Putamen (tissue), 1 donor: ENCODE results near the gene BACH2.
A peak's percentile ranks its signal among the peaks of the same experiment; 100 is the strongest.
"Not testable (repeated sequence)": the region's sequence is repeated elsewhere in the genome, so short reads cannot be mapped to it uniquely, and the experiment has no call there.

Source experiments
- DNase-seq: peaks from one replicate; pipeline ENCODE4 v3.0.0-alpha.2; 2016; ENCODE audit warnings: low spot score

Gene BACH2

DNA sequence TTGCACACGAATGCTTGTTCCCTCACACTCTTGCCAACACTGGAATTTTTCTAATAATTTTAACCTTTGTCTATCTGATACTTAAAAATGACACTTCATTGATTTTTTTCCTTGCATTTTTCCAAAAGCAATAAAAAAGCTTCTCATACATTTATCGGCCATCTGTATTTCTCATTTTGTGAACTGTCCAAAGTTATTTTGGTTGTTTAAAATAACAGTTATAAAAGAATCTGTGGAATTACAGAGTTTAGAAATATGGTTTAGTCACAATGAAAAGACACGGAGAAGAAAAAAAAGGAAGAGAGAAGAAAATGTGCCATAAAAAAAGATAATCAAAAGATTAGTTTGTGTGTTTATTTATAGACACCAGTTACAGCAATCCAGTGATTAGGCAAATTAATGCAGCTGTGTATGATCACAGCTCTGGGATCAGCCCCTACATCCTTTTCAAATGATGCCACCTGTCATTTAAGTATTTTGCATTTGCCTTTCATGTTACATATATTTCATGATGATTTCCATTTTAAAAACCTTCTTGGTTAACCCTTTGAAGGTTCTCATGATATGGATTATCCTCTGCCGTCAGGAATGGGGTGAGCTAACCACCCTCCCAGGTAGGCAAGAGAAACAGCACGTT, 171.7 kb downstream of the BACH2 start:
- no peak for DNase-seq

DNA sequence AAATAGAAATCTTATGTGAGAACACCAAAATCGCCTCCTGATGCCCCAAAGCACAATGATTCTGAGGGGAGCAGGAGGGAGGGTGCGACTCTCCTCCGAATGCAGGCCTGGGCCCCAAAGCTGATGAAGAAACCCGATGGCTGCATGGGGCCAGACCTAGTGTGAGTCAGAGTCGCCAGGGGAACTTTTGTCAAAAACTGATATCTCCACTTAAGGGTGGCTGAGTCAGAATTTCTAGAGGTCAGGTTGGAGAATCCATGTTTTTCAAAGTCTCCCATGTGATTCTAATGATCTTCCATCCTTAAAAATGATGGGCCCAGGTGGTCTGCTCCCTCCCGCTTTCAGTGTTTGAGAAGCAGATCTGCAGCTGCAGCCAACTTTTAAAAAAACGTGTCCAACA, 172.8 kb downstream of the BACH2 start:
- DNase-seq = no peak

DNA sequence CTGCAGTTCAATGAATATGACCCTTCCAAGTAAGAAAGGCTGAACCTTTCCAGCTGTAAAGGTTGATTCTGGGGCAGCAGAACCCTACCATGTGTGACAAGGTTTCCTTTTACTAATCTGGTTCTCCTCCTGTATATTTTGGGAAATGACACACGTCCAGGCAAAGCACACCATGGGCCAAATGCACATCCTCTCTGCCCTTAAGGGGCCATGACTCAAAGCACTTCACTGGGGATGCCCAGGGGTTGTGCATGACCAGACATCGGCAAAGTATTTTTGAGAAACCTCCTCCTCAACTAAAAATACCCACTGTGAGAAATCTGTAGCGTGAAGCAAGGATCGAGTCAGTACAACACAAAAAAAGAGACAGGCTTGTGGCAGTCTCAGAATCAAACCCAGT, 174.7 kb downstream of the BACH2 start:
- DNase-seq = no peak

DNA sequence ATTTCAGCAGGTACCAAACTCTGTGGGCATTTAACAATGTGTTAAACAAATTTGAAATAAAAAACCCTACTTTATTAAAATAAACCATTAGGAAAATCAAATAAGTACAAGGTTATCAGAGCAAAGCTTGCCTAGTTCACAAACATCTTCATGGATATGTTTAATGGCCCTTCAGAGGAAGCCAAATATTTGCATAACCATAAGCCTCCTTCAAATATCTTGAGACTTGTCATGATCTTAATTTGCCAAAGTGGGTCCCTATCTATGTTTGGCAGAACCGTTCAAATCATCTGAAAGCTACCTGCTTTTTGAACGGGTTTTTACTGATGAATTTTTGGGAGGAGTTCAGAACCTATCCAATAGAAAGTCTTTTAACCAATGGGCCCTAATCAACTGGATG, 176.3 kb downstream of the BACH2 start:
- no peak for DNase-seq

DNA sequence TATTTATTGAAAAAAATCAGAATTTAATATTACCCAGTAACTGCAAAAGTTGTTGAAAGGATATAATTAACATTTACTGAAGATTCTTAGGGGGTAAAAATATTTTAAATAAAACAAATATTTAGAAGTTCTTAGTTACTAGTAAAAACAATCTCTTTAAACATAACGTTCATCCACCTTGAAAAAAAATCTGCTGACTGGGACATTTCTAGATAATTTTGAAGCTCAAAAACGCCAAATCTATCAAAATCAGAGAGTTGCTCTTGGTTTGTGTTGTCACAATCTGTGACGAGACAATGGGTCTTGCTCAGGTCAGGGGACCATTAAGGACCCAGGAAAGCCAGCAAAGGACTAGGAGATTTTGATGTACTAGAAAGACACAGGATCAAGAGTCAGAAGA, 177.0 kb downstream of the BACH2 start:
- DNase-seq = no peak

DNA sequence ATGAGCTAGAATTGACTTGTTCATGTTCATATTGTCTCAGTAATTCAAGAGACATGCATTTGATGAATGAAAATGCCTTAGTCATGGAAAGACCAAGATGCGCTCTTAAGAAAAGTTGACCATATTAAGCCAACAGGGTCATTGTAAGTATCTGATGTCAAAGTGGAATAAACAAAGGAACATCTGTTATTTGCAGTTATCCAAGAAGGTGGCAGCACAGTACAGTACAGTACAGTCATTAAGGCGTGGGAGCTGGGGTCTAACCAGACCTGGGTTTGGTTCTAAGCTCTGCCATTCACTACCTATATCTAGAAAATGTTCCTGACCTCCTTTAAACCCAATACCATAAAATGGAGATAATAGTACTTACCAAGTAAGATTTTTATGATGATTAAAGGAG, 178.1 kb downstream of the BACH2 start:
- DNase-seq = no peak

DNA sequence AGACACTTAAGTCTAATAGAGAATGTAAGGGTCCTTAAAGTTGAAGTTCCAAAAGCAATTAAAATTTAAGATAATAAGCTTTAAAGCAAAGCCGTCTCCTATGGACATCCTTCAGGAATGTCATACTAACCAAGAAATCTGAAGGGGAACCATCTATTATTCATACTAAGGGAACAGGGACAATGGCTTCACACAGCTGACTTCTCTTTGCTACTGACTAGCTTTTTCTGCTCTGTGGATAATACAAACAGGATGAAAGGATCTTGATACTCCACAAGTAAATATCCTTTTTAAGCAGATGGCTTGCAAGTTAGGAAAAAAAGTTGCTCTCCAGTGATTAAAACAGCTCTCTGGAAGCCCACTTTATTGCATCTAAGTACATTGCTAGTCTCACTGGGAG, 178.6 kb downstream of the BACH2 start:
- no peak for DNase-seq

DNA sequence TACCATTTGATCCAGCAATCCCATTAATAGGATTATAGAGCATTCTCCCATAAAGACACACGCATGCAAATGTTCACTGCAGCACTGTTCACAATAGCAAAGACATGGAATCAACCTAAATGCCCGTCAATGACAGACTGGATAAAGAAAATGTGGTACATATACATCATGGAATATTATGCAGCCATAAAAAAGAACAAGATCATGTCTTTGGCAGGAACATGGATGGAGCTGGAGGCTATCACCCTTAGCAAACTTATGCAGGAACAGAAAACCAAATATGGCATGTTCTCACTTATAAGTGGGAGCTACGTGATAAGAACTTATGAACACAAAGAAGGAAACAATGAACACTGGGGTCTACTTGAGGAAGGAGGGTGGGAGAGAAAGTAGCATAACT, 180.5 kb downstream of the BACH2 start:
- DNase-seq = not testable (repeated sequence)

DNA sequence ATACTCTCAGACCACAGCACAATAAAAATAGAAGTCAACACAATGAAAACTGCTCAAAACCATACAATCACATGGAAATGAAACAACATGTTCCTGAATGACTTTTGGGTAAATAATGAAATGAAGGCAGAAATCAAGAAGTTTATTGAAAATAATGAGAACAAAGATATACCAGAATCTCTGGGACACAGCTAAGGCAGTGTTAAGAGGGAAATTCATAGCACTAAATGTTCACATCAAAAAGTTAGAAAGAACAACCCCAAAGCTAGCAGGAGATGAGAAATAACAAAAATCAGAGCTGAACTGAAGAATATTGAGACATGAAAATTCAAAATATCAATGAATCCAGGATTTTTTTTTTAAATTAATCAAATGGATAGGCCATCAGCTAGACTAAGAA, 183.3 kb downstream of the BACH2 start:
- DNase-seq = no peak

DNA sequence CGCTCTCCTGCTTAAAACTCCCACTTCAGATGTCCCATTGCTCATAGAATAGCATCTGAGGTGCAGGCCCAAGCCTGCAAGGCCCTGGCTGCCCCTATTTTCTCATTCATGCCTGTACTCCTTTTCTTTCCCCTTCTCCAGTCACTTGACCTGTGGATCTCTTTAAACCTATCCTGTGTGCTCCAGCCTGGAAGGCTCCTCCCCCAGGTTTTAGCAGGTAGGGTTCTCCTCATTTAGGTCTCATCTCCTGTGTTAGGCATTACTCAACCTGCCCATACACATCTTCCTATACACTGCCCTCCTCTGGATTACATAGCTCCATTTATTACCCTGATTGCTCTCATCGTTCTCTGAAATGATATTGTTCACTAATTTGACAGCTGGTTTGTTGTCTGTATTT, 185.3 kb downstream of the BACH2 start:
- DNase-seq = no peak

DNA sequence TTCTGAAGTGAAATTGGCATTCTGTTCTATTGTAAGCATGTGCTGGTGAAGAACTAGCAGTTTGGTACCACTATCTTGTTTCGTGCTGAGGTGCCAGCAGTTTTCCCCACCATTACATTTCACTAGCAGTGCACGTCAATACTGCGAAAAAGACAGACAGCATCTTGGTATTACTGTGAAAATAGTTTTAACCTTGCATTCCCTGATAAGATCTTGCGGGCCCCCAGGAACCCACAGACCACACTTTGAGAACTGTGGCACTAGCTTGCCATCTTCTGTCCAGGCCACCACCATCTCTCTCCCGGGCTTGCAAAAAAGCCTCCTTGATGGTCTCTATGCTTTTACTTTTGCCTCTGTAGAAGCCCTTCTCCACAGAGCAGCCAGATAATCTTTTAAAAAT, 185.7 kb downstream of the BACH2 start:
- no peak for DNase-seq

DNA sequence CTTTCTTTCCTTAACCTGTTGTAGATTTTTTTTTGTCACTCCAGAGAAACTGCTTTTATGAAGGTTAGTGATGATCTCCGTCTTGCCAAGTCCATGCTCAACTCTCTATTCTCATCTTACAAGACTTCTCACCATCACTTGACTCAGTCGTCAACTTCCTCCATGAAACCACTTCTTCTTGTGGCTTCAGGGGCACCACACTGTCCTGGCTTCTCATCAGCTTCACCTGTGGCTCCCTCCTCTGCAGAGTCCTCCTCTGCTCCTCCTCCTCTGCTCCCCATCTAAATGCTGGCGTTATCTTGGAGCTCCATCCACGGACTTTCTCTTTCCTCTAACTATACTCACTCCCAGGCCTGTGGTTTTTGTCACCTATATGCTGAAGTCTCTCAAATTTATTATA, 187.5 kb downstream of the BACH2 start:
- DNase-seq = no peak

DNA sequence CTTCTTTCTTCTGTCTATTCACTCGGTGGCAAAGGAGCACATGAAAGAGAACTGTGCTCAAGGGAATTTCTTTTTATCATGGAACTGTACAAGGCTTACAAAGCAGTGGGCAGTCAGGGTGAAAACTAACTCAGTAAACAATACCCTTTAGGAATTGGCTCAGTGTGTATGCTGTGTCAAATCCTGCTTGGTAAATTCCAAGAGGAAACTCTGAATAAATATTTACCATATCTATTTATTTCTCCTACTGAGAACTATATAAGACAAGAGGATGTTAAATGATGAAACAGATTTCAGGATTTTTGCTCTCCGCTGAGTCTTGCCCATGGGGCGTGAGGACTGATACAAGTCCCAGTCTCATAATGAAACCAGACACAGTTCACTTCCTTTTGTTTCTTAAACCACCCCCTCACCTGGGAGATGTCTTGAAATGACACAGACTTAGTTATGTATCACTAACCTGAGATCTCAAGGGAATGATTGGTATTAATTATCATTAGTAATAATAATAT, 188.8 kb downstream of the BACH2 start:
- no peak for DNase-seq

DNA sequence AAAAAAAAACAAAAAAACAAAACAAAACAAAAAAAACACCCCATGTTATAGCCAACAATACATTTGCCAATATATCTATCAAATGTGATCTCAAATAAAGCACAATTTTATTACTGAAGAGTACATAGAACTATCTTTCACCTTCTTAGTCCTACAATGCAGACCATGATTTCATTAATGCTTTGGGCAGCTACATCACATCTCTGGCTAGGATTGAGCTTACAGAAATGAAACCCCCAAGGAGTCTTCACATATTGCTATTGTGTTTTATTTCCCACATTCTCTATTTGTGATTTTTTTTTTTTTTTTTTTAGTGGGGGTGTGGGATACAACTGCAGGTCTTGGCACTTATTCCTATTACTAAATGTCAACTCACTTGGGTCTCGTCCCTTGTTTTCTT, 189.3 kb downstream of the BACH2 start:
- no peak for DNase-seq

DNA sequence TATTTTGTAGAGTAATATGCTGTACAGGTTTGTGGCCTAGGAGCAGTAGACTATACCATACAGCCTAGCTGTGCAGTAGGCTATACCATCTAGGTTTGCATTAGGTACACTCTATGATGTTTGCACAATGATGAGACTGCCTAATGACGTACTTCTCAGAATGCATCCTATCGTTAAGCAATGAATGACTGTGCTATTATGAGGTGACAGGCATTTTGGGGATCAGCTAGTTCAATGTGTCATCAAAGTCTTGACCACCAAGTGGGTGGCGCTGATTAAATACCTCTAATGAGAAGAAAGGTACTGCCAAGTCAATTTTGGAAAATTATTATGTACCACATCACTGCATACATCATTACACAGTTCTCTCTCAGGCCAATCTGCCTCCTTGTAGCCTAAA, 190.2 kb downstream of the BACH2 start:
- no peak for DNase-seq

DNA sequence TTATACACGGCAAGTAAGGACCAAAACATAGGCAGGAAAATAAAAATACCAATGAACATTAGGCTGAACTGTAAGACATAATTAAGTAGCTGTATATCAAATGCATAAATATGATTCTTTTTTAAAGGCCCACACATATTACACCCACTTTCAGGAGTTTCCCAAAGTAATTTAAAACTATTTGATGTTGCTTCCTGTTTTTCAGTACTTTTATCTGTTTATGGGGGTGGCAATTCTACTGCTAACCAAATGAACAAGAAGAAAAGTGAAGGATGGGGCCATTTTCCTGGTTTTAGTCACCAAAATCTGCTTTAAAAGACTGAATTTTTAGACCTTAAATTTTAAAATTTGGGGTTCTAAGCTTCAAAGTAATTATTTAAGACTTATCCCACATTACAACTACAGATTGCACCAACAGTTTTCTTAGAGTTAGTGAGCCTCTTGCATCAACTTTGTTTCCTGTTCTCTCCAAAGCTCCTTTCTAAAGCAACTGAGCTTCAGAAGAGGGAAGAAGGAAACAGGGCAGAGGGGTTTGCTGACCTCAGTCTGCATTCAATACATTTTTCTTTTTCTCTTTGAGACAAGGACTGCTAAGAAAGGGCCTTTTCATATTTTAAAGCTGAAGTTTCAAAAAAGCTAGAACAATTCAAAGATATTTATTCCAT, 191.0 kb downstream of the BACH2 start:
- DNase-seq = no peak

DNA sequence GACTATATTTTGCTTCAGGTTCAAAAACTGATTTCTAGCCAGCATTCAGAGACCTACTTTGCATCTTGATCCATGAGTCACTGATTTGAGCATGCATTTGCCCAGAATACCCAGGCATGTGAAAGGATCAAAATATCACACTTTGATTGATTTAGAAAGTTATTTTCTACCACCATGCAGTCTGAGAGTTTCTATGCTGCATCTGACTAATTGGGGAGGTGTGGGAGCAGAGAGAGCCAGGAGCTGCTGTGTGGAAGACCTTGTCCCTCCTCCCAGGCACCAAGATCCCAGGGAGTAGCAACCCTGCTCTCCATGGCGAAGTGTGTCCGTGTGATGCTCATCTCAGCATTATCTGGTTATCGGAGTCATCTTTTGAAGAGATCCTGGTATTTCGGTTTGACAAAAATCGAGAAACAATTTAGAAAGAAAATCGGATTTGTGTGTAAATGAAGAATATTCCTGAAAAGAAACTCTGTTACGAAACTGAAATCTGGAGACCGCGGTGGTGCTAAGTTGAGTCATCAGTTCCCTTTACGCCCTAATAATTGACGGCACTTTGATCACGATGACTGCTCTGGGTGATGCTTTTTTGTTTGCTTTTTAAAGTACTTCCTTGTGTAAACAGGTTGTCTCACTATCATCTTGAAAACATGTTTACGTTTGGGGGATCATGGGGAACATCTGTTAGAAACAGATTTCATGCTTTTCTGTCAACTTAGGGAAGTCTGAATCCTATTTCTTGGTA, 193.4 kb downstream of the BACH2 start:
- no peak for DNase-seq

DNA sequence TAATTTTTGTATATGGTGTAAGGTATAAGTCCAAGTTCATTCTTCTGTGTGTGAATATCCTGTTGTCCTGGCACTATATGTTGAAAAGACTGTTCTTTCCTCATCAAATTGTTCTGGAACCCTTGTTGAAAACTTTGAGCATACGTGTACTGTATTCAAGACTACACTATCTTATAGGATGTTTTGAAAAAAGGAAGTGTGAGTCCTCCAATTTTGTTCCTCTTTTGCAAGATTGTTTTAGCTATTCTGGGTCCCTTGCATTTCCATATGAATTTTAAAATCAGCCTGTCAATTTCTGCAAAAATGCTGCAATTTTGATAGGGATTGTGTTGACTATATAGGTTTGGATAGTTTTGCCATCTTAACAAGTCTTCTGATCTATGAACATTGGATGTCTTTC, 195.2 kb downstream of the BACH2 start:
- no peak for DNase-seq

DNA sequence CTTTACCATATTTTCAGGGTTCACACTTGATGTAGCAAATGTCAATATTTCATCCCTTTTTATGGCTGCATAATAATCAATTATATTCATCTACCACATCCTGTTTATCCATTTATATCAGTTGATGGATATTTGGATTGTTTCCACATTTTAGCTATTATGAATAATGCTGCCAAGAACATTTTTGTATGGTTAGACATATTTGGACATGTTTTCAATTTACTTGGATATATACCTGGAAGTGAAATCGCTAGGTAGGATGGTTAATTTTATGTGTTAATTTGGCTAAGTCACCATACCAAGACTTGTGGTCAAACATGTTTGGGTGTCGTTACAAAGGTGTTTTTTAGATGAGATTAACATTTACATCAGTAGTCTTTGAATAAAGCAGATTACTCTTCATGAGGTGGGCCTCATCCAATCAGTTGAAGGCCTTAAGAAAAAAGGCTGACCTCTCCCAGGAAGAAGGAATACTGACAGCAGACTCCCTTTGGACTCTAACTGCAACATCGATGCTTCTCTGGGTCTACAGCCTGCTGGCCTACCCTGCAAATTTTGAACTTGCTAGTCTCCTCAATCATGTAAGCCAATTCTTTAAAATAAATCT, 196.5 kb downstream of the BACH2 start:
- DNase-seq = no peak

DNA sequence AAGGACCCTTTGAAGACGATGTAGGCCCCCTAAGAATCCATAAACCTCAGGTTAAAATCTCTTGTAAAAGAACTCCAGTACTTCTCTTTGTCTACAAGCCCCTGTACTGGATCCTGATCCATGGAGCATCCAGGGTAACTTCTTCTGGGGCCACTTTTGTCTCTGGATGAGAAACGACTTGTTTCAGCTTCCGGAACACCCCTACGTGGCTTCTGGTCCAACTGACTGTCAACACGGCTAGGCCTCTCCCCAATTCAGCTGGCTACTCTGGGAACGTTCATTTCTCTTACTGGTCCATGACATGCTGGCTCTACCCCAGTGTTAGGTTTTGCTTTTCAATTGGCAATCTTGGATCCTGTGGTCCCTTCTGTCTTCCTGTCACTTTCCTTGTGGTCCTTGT, 198.0 kb downstream of the BACH2 start:
- no peak for DNase-seq

DNA sequence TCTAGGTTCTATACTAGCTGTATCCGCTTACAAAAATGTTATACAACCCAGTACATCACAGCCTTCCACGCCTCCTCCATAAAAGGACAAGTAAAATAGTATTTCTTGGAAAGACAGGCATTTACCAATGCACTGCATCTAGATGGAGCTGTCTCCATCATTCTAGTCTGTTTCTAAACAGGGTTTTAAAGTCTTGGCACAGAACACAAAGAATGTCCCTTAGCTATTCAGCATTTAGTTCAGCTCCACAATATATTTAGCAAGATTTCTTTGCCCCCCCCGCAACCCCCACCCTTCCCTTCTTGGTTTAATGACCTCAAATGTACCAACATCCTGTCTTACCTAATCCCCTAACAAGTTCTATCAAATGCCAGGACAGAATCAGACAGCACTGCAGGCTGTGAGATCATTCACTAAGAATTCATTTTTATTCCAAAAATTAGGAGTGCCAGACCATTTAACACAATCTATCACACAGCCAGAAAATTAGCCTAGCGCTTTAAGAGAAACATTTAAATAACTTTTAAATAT, 198.6 kb downstream of the BACH2 start:
- DNase-seq = peak; percentile 53

DNA sequence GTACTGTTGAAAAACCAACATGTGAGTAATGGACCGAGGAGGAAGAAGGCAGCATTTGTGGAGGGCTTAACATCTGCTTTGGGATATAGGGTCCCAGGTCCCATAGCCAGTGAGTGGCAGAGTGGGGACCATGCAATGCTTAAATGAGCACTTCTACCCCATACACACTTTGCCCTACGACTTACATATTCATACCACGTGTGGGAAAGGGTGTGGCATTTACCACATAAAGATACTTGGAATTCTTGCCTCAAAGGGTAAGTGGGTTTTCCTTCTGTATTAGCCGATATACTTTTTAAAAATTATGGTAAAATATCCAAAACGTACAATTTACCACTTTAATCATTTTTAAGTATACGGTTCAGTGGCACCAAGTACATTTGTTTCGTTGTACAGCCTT, 199.3 kb downstream of the BACH2 start:
- no peak for DNase-seq

DNA sequence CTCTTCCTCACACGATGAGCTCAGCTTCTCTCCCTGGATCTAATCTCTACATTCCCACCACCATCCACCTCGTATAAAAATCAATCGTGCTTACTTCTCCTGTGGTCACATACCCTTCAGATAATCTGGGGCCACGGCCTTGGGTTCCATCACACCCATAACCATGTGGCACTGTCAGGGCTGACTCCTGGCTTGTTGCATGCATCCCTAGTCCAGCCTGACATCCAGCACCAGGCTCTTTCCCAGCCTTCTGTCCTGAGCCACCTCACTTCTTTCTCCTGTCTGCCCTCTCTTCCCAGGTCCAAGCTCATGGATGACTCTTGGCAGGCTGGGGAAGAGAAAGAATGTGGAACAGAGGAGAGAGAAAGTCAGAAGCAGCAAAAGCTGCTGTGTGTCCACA, 199.8 kb downstream of the BACH2 start:
- no peak for DNase-seq
